Omental fat pad (tissue), 4 donors: ENCODE data around the gene TRPM8. TPM values are rescaled to one million over a fixed set of nuclear protein-coding genes. Genes with fewer than 3 reads are reported as not detected.

Experiments used
- ATAC-seq: fragments of 150-250 bp; one replicate; pipeline ENCODE4 v1.9.1; 2016; ENCODE audit warnings: mild to moderate bottlenecking, moderate library complexity; ENCODE audit not compliant: low FRiP score
- DNase-seq: peaks from one replicate; pipeline ENCODE4 v3.0.0-alpha.2; 2019; ENCODE audit warnings: low spot score
- CTCF ChIP-seq, 3 donors: fragments of 450-650 bp; IDR thresholded peaks; one replicate each; pipeline ENCODE4 v1.5.1; 2016 to 2017; ENCODE audit warnings: antibody characterized with exemption in 3 of 3, mild to moderate bottlenecking in 3 of 3, moderate library complexity in 2 of 3
- total RNA-seq, 4 donors: library from RNA; depleted of rRNA; stranded (reverse); fragments of >200 nt; gene quantifications; one replicate each; pipeline ENCODE4 v1.1.0, GENCODE V29; 2016

Gene TRPM8
- total RNA-seq, 4 donors from 2014 or later: not detected

- DNase-seq (no peak), ATAC-seq (no peak)
- TF ChIP-seq CTCF (IDR thresholded peaks at IDR 0.05): no peak
Measured at GRCh38 chr2:234025466-234025865, 108.3 kb downstream of the TRPM8 start.

- ATAC-seq (no peak), DNase-seq (no peak)
- TF ChIP-seq CTCF (IDR thresholded peaks at IDR 0.05): no peak
Measured at GRCh38 chr2:234025891-234026401, 108.8 kb downstream of the TRPM8 start.

GRCh38 chr2:234026693-234027254 is 109.6 kb downstream of the TRPM8 start:
- DNase-seq (no peak), ATAC-seq (no peak)
- no peak for TF ChIP-seq CTCF (IDR thresholded peaks at IDR 0.05)

- DNase-seq (no peak), ATAC-seq (no peak)
- no peak for TF ChIP-seq CTCF (IDR thresholded peaks at IDR 0.05)
Measured at GRCh38 chr2:234027641-234028040, 110.5 kb downstream of the TRPM8 start.

GRCh38 chr2:234029150-234029733 is 112.1 kb downstream of the TRPM8 start:
- TF ChIP-seq CTCF (IDR thresholded peaks at IDR 0.05): no peak
- DNase-seq: no peak
- ATAC-seq: no peak

- no peak for TF ChIP-seq CTCF (IDR thresholded peaks at IDR 0.05)
- no peak for DNase-seq
- ATAC-seq: no peak
Measured at GRCh38 chr2:234031207-234031606, 114.0 kb downstream of the TRPM8 start.

- no peak for TF ChIP-seq CTCF (IDR thresholded peaks at IDR 0.05)
- ATAC-seq (no peak), DNase-seq (no peak)
Measured at GRCh38 chr2:234032279-234032856, 115.2 kb downstream of the TRPM8 start.
